Measurements from ENCODE around the gene MAPK10. TPM values are rescaled to one million over a fixed set of nuclear protein-coding genes. Genes with fewer than 3 reads are reported as not detected.

Gene MAPK10
- total and polyA plus RNA-seq, 2 of the 8 experiments (the other 6 are each of a cell fraction or from before 2014, with no cell fraction given), result 2.5 to 3.1 TPM

- Histone ChIP-seq H3K27ac (ENCODE audit: low read depth, low read length) (no peak overlapping the region), H3K23me2 (ENCODE audit: low read depth, low read length) (no peaks in the 10 kb centered on the region), H3K23ac (ENCODE audit: insufficient read length) (no peak overlapping the region), H3K14ac (ENCODE audit: insufficient read length) (no peak overlapping the region), H2AK5ac (ENCODE audit: low read depth, low read length) (no peak overlapping the region), H3K18ac (ENCODE audit: extremely low read depth, low read length) (no peak overlapping the region), H3K4me3 (ENCODE audit: extremely low read depth in 1 of 4, insufficient read depth in 2 of 4, low read depth in 3 of 4, low read length in 4 of 4) (no peak overlapping the region), H3K4me2 (ENCODE audit: insufficient read depth in 1 of 2, low read depth in 2 of 2, low read length in 2 of 2) (no peak overlapping the region), H2BK20ac (ENCODE audit: low read length) (no peak overlapping the region), H3K4me1 (replicated peaks in 1 of 4; ENCODE audit: control insufficient read depth in 3 of 4, insufficient read depth in 4 of 4, low read length in 3 of 4) (peaks cover 0 to 4% (median 0%) of the 10 kb centered on the region in 4 experiments; a peak in 1 of 7 replicates), H4K8ac (ENCODE audit: extremely low read depth, insufficient read depth, low read length) (no peak overlapping the region), H4K91ac (replicated peaks; ENCODE audit: insufficient read length, low read length) (no peak overlapping the region), H3K56ac (replicated peaks; ENCODE audit: insufficient read length, low read depth, low read length) (no peak overlapping the region), H3K4ac (replicated peaks; ENCODE audit: insufficient read length, low read depth, low read length) (no peak overlapping the region), H4K20me1 (replicated peaks in 1 of 2; ENCODE audit: control insufficient read depth in 1 of 2, insufficient read depth in 2 of 2, low read length in 2 of 2) (no peaks in the 10 kb centered on the region), H2BK12ac (ENCODE audit: low read depth, low read length) (no peak overlapping the region), H2AFZ (ENCODE audit: low read length) (no peak overlapping the region), H2BK5ac (ENCODE audit: low read depth, low read length) (no peak overlapping the region), H3K36me3 (ENCODE audit: control insufficient read depth in 2 of 4, insufficient read depth in 4 of 4, low read length in 3 of 4) (no peaks in the 10 kb centered on the region), H3K9me3 (ENCODE audit: insufficient read depth in 2 of 2, low read depth in 1 of 2, low read length in 1 of 2) (no peaks in the 10 kb centered on the region), H3K27me3 (replicated peaks in 1 of 4; ENCODE audit: control insufficient read depth in 3 of 4, extremely low read depth in 1 of 4, insufficient read depth in 3 of 4, low read length in 3 of 4) (no peaks in the 10 kb centered on the region), H3K79me2 (ENCODE audit: control insufficient read depth in 1 of 2, insufficient read depth in 2 of 2, low read length in 2 of 2) (no peaks in the 10 kb centered on the region), H4K5ac (ENCODE audit: insufficient read length, low read depth, low read length) (no peak overlapping the region), H2BK120ac (replicated peaks; ENCODE audit: low read depth, low read length) (no peak overlapping the region), H2BK15ac (ENCODE audit: low read length) (no peak overlapping the region), H3K79me1 (ENCODE audit: low read depth, low read length) (no peaks in the 10 kb centered on the region), H3K9ac (replicated peaks in 1 of 4; ENCODE audit: extremely low read depth in 1 of 4, low read depth in 3 of 4, low read length in 3 of 4) (no peak overlapping the region)
- WGBS, 2 experiments (ENCODE audit: extremely low coverage in 1 of 2, insufficient coverage in 1 of 2, insufficient read length in 1 of 2, insufficient replicate concordance in 2 of 2, low coverage in 1 of 2, low lambda C conversion rate in 2 of 2, missing lambda C conversion rate in 1 of 2), result 97% methylated on average over 2 of the region's 2 CpGs; no CpG with 5 or more reads in 1 of the 2 experiments
- DNase-seq (ENCODE audit: low read depth in 1 of 2, low spot score in 2 of 2) (no peak), FAIRE-seq (no peak)
- TF ChIP-seq TEAD4 (IDR thresholded peaks at IDR 0.05; ENCODE audit: low read depth, low read length), result no peak
- no peak for TF ChIP-seq JUN (IDR thresholded peaks at IDR 0.05; ENCODE audit: low read depth, low read length)
- TF ChIP-seq SP1 (IDR thresholded peaks at IDR 0.05; ENCODE audit: low read depth, low read length), result no peak
- TF ChIP-seq TBP (IDR thresholded peaks at IDR 0.05; ENCODE audit: low read depth, low read length), result no peak
- TF ChIP-seq HDAC6 (IDR thresholded peaks at IDR 0.05; ENCODE audit: low read depth, low read length), result no peak
- ChIA-PET CTCF (ENCODE audit: partially characterized antibody) (interaction anchor here (1.4 to 1.5 kb wide), 2 partner anchors 87 to 334 kb away, joined by 3 to 5 read pairs; no protein-coding TSS in a partner anchor), POLR2A (ENCODE audit: partially characterized antibody) (no interaction called here)
Observed at GRCh38 chr4:86130160-86130933, 229.5 kb downstream of the MAPK10 start.
